Mesodermal cell (in vitro differentiated cells): ENCODE data around the gene PPP1R11.

Source experiments
- H3K27ac ChIP-seq: 2 replicates; pipeline ENCODE4 v1.7.0; 2013; ENCODE audit warnings: mild to moderate bottlenecking, low read depth, low read length, moderate library complexity; ENCODE audit not compliant: severe bottlenecking
- H3K36me3 ChIP-seq: 2 replicates; pipeline ENCODE4 v1.7.1; 2013; ENCODE audit warnings: mild to moderate bottlenecking, low read length, moderate library complexity; ENCODE audit not compliant: control insufficient read depth, insufficient read depth
- H3K4me1 ChIP-seq: one replicate; pipeline ENCODE4 v1.7.1; 2013; ENCODE audit warnings: mild to moderate bottlenecking, low read length; ENCODE audit not compliant: insufficient read depth, control insufficient read depth, poor library complexity, severe bottlenecking
- H3K4me3 ChIP-seq: 2 replicates; pipeline ENCODE4 v1.7.0; 2013; ENCODE audit warnings: low read length, control low read depth, mild to moderate bottlenecking; ENCODE audit not compliant: insufficient read depth, poor library complexity, severe bottlenecking; ENCODE audit errors: extremely low read depth
- H3K9me3 ChIP-seq: 2 replicates; pipeline ENCODE4 v1.7.1; 2013; ENCODE audit warnings: mild to moderate bottlenecking, low read length, moderate library complexity; ENCODE audit not compliant: control insufficient read depth
- WGBS, 2 experiments: methylation state at CpG; one replicate each; pipeline ENCODE4 v1.1.5; 2013; ENCODE audit warnings: missing lambda C conversion rate in 2 of 2; ENCODE audit not compliant: insufficient coverage in 2 of 2; 5-methylcytosine and 5-hydroxymethylcytosine counted together

Gene PPP1R11

DNA sequence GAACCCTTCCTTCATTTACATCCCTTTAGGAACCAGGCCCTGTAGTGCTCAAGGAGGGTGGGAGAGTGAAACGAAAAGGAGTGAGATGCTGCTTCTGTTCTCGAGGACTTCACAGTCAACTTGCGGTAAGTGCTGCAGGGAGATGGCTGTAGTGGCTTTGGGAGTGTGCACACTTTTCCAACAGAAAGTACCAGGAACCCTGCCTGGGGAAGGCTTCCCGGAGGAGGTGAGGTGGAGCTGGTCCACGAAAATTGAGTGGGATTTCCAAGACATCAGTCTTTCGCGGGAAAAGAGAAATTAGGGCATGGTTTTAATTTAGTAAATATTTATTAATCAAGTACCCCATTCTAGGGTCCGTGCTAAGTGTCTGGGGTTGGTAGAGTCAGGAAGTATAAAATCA is 33.2 kb downstream of the PPP1R11 start:
- 27 to 38% methylated on average over 2 to 3 of the region's 8 CpGs for WGBS, 2 experiments
- Histone ChIP-seq H3K4me1 (peaks cover 5% of the 10 kb centered on the region), H3K36me3 (no peaks in the 10 kb centered on the region), H3K27ac (no peak overlapping the region), H3K4me3 (no peak overlapping the region), H3K9me3 (no peaks in the 10 kb centered on the region)

- H3K36me3 ChIP-seq = no peaks in the 10 kb centered on the region
- H3K4me1 ChIP-seq = peaks cover 5% of the 10 kb centered on the region
- 3 to 7% methylated on average over 22 to 34 of the region's 47 CpGs for WGBS, 2 experiments
- no peaks in the 10 kb centered on the region for H3K9me3 ChIP-seq
- no peak overlapping the region for H3K27ac ChIP-seq
- peak overlapping the region; percentile 21 for H3K4me3 ChIP-seq
Measured at GRCh38 chr6:30100585-30101443, 33.8 kb downstream of the PPP1R11 start.

DNA sequence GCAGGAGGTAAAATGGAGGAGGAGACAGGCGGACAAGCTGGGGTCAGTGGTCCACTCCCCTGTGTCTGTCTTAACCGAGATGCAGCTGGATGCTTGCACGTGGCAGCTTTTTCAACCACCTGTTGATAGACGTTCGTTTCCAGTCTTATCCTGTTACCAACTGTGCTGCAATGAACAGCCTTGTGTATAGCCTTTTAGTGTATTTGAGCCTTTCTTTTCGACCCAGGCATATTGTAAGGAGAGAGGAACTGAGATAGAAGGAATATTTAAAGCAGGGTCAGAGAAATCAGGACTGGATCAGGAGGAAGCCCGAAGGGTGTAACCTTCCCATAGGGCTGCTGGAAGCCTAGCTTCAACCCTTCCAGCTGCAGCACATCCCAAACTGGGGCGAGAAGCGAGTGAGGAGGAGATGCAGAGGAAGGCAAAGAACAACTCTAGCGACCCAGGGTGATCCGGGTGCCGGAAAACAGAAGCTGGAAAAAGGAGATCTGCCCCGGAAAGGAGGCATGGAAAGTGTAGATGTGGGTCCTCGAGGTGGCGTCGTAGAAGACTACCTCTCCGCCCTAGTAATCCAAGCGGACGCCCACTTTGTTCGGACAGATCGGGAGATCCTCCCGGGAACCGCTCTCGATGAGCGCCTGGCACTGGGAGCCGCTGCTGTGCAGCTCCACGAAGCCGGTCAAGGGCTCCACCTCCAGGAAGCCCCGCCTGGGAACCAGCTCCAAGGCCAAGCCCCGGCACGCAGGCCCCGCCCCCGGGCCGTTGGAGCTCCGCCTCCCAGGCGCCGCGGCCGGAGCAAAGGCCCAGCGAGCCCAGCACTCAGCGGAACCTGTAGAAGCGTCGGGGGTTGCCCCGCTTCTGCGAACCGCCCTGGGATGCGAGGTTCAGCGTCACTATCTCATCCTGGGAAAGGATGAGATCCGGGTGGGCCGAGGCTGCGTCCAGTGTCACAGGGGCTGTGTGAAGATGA is 34.7 kb downstream of the PPP1R11 start:
- H3K4me3 ChIP-seq = peak overlapping the region; percentile 33

GRCh38 chr6:30102414-30102969 is 35.5 kb downstream of the PPP1R11 start:
- Histone ChIP-seq H3K36me3 (no peaks in the 10 kb centered on the region), H3K27ac (no peak overlapping the region), H3K4me3 (peak overlapping the region; percentile 33), H3K9me3 (no peaks in the 10 kb centered on the region), H3K4me1 (peaks cover 5% of the 10 kb centered on the region)
- whole genome bisulfite sequencing, 2 experiments = 18 to 23% methylated on average over 7 of the region's 15 CpGs

More for the DNA sequence above, 34.7 kb downstream of the PPP1R11 start:
- WGBS, 2 experiments = 3 to 4% methylated on average over 37 to 39 of the region's 51 CpGs
- Histone ChIP-seq H3K9me3 (no peaks in the 10 kb centered on the region), H3K4me1 (peaks cover 5% of the 10 kb centered on the region), H3K36me3 (no peaks in the 10 kb centered on the region), H3K27ac (no peak overlapping the region)

DNA sequence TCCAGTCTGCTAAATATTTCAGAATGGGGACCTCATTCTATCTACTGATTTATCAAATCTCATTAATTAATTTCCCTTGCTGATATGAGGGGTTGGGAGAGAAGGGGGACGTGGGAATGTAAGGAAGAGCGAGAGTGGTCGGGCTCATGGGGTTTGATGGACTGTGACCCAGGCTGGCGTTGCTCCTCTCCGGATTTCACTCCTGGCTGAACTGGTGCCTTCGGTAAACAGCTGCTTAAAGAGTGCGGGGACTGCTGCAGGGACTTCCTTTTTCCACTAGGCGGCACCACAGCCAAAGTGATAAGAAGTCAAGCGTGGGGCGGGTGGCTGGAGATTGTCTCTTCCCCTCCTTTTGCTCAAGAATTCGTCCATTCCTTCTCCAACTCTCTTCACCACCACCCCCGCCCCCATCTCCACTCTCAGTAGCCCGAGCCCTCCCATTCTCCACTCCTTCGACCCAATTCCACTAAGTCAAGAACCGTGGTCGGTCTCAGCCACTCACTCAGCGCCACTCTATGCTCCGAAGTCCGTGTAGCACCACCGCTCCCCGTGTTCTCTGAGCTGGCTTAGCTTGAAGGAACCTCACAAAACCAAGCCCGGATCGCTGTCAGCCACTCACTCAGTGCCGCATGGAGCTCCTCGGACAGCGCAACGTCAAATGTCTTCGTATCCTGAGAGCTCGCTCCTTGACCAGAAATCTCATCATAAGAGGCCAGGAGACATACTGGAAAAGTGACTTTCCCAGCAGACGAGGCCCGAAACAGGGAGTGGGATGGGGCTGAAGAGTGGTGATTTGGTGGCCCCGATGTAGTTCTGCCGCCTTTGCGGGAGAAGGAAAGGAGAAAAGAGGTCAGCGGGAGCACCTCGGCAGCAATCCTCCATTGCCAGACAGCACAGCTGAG is 36.2 kb downstream of the PPP1R11 start:
- 9 to 11% methylated on average over 23 to 36 of the region's 36 CpGs for WGBS, 2 experiments
- Histone ChIP-seq H3K4me1 (peaks cover 5% of the 10 kb centered on the region), H3K36me3 (no peaks in the 10 kb centered on the region), H3K27ac (no peak overlapping the region), H3K9me3 (no peaks in the 10 kb centered on the region), H3K4me3 (peak overlapping the region; percentile 22)

- 20% methylated on average over 1 of the region's 3 CpGs; no CpG with 5 or more reads in 1 of the 2 experiments for WGBS, 2 experiments
- Histone ChIP-seq H3K36me3 (no peaks in the 10 kb centered on the region), H3K4me1 (peaks cover 5% of the 10 kb centered on the region), H3K4me3 (no peak overlapping the region), H3K27ac (no peak overlapping the region), H3K9me3 (no peaks in the 10 kb centered on the region)
Measured at GRCh38 chr6:30103872-30104179, 36.8 kb downstream of the PPP1R11 start.

DNA sequence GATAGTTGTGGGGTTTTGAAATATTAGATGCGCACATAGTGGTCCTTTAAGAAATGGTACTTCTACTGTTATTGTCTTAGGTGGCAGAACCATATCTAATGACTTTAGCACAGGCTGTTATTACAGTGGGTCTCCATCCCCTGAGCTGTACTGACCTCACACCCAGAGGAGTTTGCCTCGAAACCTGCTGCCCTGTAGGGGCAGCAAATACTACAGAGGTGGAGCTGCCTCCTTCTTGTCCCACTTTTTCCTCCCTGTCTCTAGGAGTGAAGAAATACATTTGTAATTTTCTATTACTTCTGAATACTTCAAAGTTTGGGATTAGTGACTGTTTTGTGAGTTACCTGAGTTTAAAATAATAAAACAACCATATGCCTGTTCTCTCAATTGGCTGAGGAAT is 37.7 kb downstream of the PPP1R11 start:
- Histone ChIP-seq H3K4me1 (peaks cover 5% of the 10 kb centered on the region), H3K4me3 (no peak overlapping the region), H3K9me3 (no peaks in the 10 kb centered on the region), H3K27ac (no peak overlapping the region), H3K36me3 (no peaks in the 10 kb centered on the region)
- 100% methylated on average over 1 of the region's 2 CpGs; no CpG with 5 or more reads in 1 of the 2 experiments for WGBS, 2 experiments

- Histone ChIP-seq H3K27ac (no peak overlapping the region), H3K4me3 (no peak overlapping the region), H3K9me3 (no peaks in the 10 kb centered on the region), H3K36me3 (no peaks in the 10 kb centered on the region), H3K4me1 (no peaks in the 10 kb centered on the region)
- WGBS, 2 experiments = 90 to 92% methylated on average over 25 to 27 of the region's 27 CpGs
Measured at GRCh38 chr6:30111266-30111856, 44.4 kb downstream of the PPP1R11 start.

DNA sequence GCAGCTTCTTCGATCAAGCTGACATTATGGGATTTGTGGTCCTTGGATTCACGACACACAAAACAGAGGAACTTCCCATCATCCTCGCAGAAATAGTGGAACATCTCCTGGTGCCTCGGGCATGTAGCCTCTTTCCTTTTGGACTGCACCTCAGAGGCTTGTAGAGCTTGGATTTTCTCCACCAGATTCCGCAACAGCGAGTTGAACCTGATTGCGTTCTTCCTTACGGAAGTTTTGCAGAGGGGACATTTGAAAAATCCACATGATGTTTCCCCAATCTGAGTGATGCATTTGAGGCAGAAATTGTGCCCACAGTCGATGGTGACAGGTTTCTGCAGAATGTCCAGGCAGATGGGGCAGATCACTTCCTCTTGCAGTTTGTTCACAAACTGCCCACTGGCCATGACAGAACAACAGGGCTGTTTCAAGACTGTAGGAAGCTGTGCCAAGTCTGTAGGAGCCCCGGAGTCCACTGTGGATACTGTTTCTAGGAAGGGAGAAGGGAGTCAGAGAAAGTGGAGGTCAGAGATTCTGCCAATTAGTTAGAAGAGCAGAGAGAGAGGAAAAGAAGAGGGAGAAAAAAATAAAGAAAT is 45.5 kb downstream of the PPP1R11 start:
- 69 to 74% methylated on average over 8 to 10 of the region's 10 CpGs for WGBS, 2 experiments
- Histone ChIP-seq H3K9me3 (no peaks in the 10 kb centered on the region), H3K4me1 (no peaks in the 10 kb centered on the region), H3K36me3 (no peaks in the 10 kb centered on the region), H3K4me3 (no peak overlapping the region), H3K27ac (no peak overlapping the region)
